HAP-1 (cell line): ENCODE data around the gene TOP2A.

ENCODE experiments used
- DNase-seq, 2 experiments: peaks; one replicate each; pipeline ENCODE4 v3.0.0-alpha.2; 2016 to 2020; ENCODE audit warnings: low spot score in 2 of 2
- H3K27me3 ChIP-seq: fragments of 250-450 bp; sonication (Bioruptor Pico); 2 replicates; pipeline ENCODE4 v1.5.1; 2020; ENCODE audit warnings: low read depth, mild to moderate bottlenecking, moderate library complexity
- H3K36me3 ChIP-seq: fragments of 250-450 bp; sonication (Bioruptor Pico); replicated peaks from 2 replicates; pipeline ENCODE4 v1.5.1; 2020; ENCODE audit warnings: mild to moderate bottlenecking
- H3K4me1 ChIP-seq: fragments of 250-450 bp; sonication (Bioruptor Pico); 2 replicates; pipeline ENCODE4 v1.5.1; 2020; ENCODE audit warnings: mild to moderate bottlenecking
- H3K4me3 ChIP-seq: fragments of 250-450 bp; sonication (Bioruptor Pico); 2 replicates; pipeline ENCODE4 v1.5.1; 2020; ENCODE audit warnings: mild to moderate bottlenecking, moderate library complexity
- H3K9me3 ChIP-seq: fragments of 250-450 bp; sonication (Bioruptor Pico); 2 replicates; pipeline ENCODE4 v1.5.1; 2020; ENCODE audit warnings: mild to moderate bottlenecking, moderate library complexity
- in situ Hi-C: fragments of 300-500 bp; cut with MboI; formaldehyde crosslinking; loops from 3 replicates; pipeline ENCODE4 v1.14.3; 2020; ENCODE audit warnings: low sequenced_read_pairs, inconsistent platforms, mixed read lengths

TOP2A gene

GRCh38 chr17:40445751-40446468 lies 28.2 kb upstream of the TOP2A start:
- Histone ChIP-seq H3K27me3 (no peaks in the 10 kb centered on the region), H3K4me3 (no peak overlapping the region), H3K4me1 (peaks cover 14% of the 10 kb centered on the region), H3K9me3 (no peaks in the 10 kb centered on the region), H3K36me3 (no peaks in the 10 kb centered on the region)
- in situ Hi-C loops, result no loop called here
- DNase-seq, result no peak

GRCh38 chr17:40443988-40444899 lies 26.5 kb upstream of the TOP2A start:
- Histone ChIP-seq H3K4me1 (peaks cover 14% of the 10 kb centered on the region), H3K36me3 (no peaks in the 10 kb centered on the region), H3K9me3 (no peaks in the 10 kb centered on the region), H3K27me3 (no peaks in the 10 kb centered on the region), H3K4me3 (peak overlapping the region; percentile 36)
- in situ Hi-C loops, result no loop called here
- no peak for DNase-seq

- in situ Hi-C loops, result no loop called here
- H3K4me3 ChIP-seq, result peak within 1 kb of the TSS; percentile 36
Observed at GRCh38 chr17:40443196-40443987, 25.7 kb upstream of the TOP2A start, which contains the start of gene IGFBP4. IGFBP4 (plus strand) TSS chr17:40443450; CDS start chr17:40443736, 286 bp downstream.

GRCh38 chr17:40442392-40443195 lies 24.9 kb upstream of the TOP2A start:
- in situ Hi-C loops, result no loop called here
- H3K9me3 ChIP-seq, result no peaks in the 10 kb centered on the region
- no peak for DNase-seq
- no peaks in the 10 kb centered on the region for H3K27me3 ChIP-seq
- H3K4me1 ChIP-seq, result peaks cover 14% of the 10 kb centered on the region
- H3K36me3 ChIP-seq, result no peaks in the 10 kb centered on the region
- peak overlapping the region; percentile 36 for H3K4me3 ChIP-seq

More at GRCh38 chr17:40443196-40443987, 25.7 kb upstream of the TOP2A start, which contains the start of gene IGFBP4:
- DNase-seq, result peak; percentile 64 to 88
- Histone ChIP-seq H3K9me3 (no peaks in the 10 kb centered on the region), H3K36me3 (no peaks in the 10 kb centered on the region), H3K4me1 (peaks cover 14% of the 10 kb centered on the region), H3K27me3 (no peaks in the 10 kb centered on the region)

GRCh38 chr17:40440166-40440565 lies 22.5 kb upstream of the TOP2A start:
- DNase-seq, result no peak
- no peaks in the 10 kb centered on the region for H3K36me3 ChIP-seq
- H3K4me3 ChIP-seq, result no peak overlapping the region
- H3K4me1 ChIP-seq, result peaks cover 11% of the 10 kb centered on the region
- no peaks in the 10 kb centered on the region for H3K9me3 ChIP-seq
- in situ Hi-C loops, result no loop called here
- H3K27me3 ChIP-seq, result no peaks in the 10 kb centered on the region

GRCh38 chr17:40437095-40437732 lies 19.5 kb upstream of the TOP2A start:
- H3K9me3 ChIP-seq, result no peaks in the 10 kb centered on the region
- no peaks in the 10 kb centered on the region for H3K27me3 ChIP-seq
- H3K4me1 ChIP-seq, result no peaks in the 10 kb centered on the region
- no peaks in the 10 kb centered on the region for H3K36me3 ChIP-seq
- no peak overlapping the region for H3K4me3 ChIP-seq
- no peak for DNase-seq
- in situ Hi-C loops, result loop anchor here (5.0 kb wide), 1 partner anchor 100 kb away; no protein-coding TSS in a partner anchor

GRCh38 chr17:40436636-40437035 lies 18.9 kb upstream of the TOP2A start:
- H3K9me3 ChIP-seq, result no peaks in the 10 kb centered on the region
- no peak overlapping the region for H3K4me3 ChIP-seq
- in situ Hi-C loops, result loop anchor here (5.0 kb wide), 1 partner anchor 101 kb away; no protein-coding TSS in a partner anchor
- H3K36me3 ChIP-seq, result no peaks in the 10 kb centered on the region
- H3K27me3 ChIP-seq, result no peaks in the 10 kb centered on the region
- DNase-seq, result no peak
- no peaks in the 10 kb centered on the region for H3K4me1 ChIP-seq

- in situ Hi-C loops, result no loop called here
- Histone ChIP-seq H3K4me3 (no peak overlapping the region), H3K36me3 (no peaks in the 10 kb centered on the region), H3K27me3 (no peaks in the 10 kb centered on the region), H3K9me3 (peaks cover 4% of the 10 kb centered on the region; the same call in 1 of the 2 replicates), H3K4me1 (no peaks in the 10 kb centered on the region)
- DNase-seq, result peak in 1 of 2 experiments; percentile 54
Observed at GRCh38 chr17:40433551-40434415, 16.1 kb upstream of the TOP2A start.

GRCh38 chr17:40432864-40433528 lies 15.3 kb upstream of the TOP2A start:
- Histone ChIP-seq H3K4me1 (no peaks in the 10 kb centered on the region), H3K36me3 (no peaks in the 10 kb centered on the region), H3K27me3 (no peaks in the 10 kb centered on the region), H3K9me3 (peaks cover 4% of the 10 kb centered on the region; the same call in 1 of the 2 replicates), H3K4me3 (no peak overlapping the region)
- DNase-seq, result no peak
- in situ Hi-C loops, result no loop called here

- H3K4me1 ChIP-seq, result no peaks in the 10 kb centered on the region
- H3K36me3 ChIP-seq, result no peaks in the 10 kb centered on the region
- no peak for DNase-seq
- in situ Hi-C loops, result no loop called here
- no peak overlapping the region for H3K4me3 ChIP-seq
- no peaks in the 10 kb centered on the region for H3K27me3 ChIP-seq
- peaks cover 4% of the 10 kb centered on the region; the same call in 1 of the 2 replicates for H3K9me3 ChIP-seq
Observed at GRCh38 chr17:40431231-40431602, 13.5 kb upstream of the TOP2A start.
